Mesenchymal stem cell (in vitro differentiated cells and primary cell): ENCODE data around the gene MLLT3.

Experiments used
- DNase-seq: peaks from one replicate; pipeline ENCODE4 v3.0.0-alpha.2; 2013
- H2AFZ ChIP-seq: one replicate; pipeline ENCODE4 v1.6.1; 2013; ENCODE audit warnings: low read depth, mild to moderate bottlenecking, control low read depth, inconsistent platforms, low read length, moderate library complexity
- H2AK5ac ChIP-seq: 2 replicates; pipeline ENCODE4 v1.6.1; 2013; ENCODE audit warnings: low read length, moderate library complexity, mild to moderate bottlenecking, inconsistent platforms; ENCODE audit not compliant: severe bottlenecking
- H2BK120ac ChIP-seq: one replicate; pipeline ENCODE4 v1.6.1; 2013; ENCODE audit warnings: low read depth, mild to moderate bottlenecking, inconsistent platforms, low read length, moderate library complexity
- H2BK12ac ChIP-seq, 2 experiments: one replicate each; pipeline ENCODE4 v1.6.1; 2013; ENCODE audit warnings: inconsistent platforms in 2 of 2, low read length in 2 of 2, mild to moderate bottlenecking in 2 of 2, moderate library complexity in 2 of 2, control low read depth in 1 of 2
- H2BK15ac ChIP-seq: one replicate; pipeline ENCODE4 v1.6.1; 2013; ENCODE audit warnings: mild to moderate bottlenecking, low read depth, inconsistent platforms; ENCODE audit not compliant: poor library complexity, severe bottlenecking
- H2BK5ac ChIP-seq: 2 replicates; pipeline ENCODE4 v1.6.1; 2013; ENCODE audit warnings: low read depth, mild to moderate bottlenecking, low read length, control low read depth, inconsistent platforms; ENCODE audit not compliant: poor library complexity, severe bottlenecking
- H3K14ac ChIP-seq, 2 experiments: one replicate each; pipeline ENCODE4 v1.6.1; 2013; ENCODE audit warnings: inconsistent platforms in 2 of 2, low read length in 2 of 2, control low read depth in 1 of 2, mild to moderate bottlenecking in 1 of 2, moderate library complexity in 1 of 2
- H3K18ac ChIP-seq, 2 experiments: one replicate each; pipeline ENCODE4 v1.6.1; 2013; ENCODE audit warnings: inconsistent platforms in 2 of 2, low read length in 2 of 2, control low read depth in 1 of 2, low read depth in 1 of 2, mild to moderate bottlenecking in 1 of 2
- H3K23ac ChIP-seq, 2 experiments: one replicate each; pipeline ENCODE4 v1.6.1; 2013; ENCODE audit warnings: inconsistent platforms in 2 of 2, low read length in 2 of 2, mild to moderate bottlenecking in 2 of 2, moderate library complexity in 2 of 2, control low read depth in 1 of 2
- H3K27ac ChIP-seq: 2 replicates; pipeline ENCODE4 v1.5.1; 2013; ENCODE audit warnings: mild to moderate bottlenecking, moderate library complexity, low read length, control low read depth, inconsistent platforms; ENCODE audit not compliant: poor library complexity, severe bottlenecking
- H3K27me3 ChIP-seq, 2 experiments: 2 replicates each; pipeline versions ENCODE4 v1.6.1 to v1.7.0; 2013; ENCODE audit warnings: low read length in 2 of 2, mild to moderate bottlenecking in 2 of 2, moderate library complexity in 2 of 2, control low read depth in 1 of 2, inconsistent platforms in 1 of 2; ENCODE audit not compliant: control insufficient read depth in 1 of 2, insufficient read depth in 1 of 2
- H3K36me3 ChIP-seq, 2 experiments: 2 replicates each; pipeline versions ENCODE4 v1.6.1 to v1.7.0; 2013; ENCODE audit warnings: low read length in 2 of 2, control low read depth in 1 of 2, inconsistent platforms in 1 of 2, low read depth in 1 of 2, mild to moderate bottlenecking in 1 of 2; ENCODE audit not compliant: insufficient read depth in 2 of 2, control insufficient read depth in 1 of 2
- H3K4ac ChIP-seq, 2 experiments: one replicate each; pipeline ENCODE4 v1.6.1; 2013; ENCODE audit warnings: inconsistent platforms in 2 of 2, low read length in 2 of 2, mild to moderate bottlenecking in 2 of 2, moderate library complexity in 2 of 2, control low read depth in 1 of 2, low read depth in 1 of 2
- H3K4me1 ChIP-seq: 2 replicates; pipeline ENCODE4 v1.6.1; 2013; ENCODE audit warnings: low read depth, low read length, control low read depth; ENCODE audit not compliant: control insufficient read depth, insufficient read depth
- H3K4me2 ChIP-seq: 2 replicates; pipeline ENCODE4 v1.6.1; 2013; ENCODE audit warnings: low read length, mild to moderate bottlenecking, inconsistent platforms; ENCODE audit not compliant: poor library complexity, severe bottlenecking
- H3K4me3 ChIP-seq, 2 experiments: 2 replicates each; pipeline versions ENCODE4 v1.5.1 to v1.7.0; 2013; ENCODE audit warnings: low read length in 2 of 2, mild to moderate bottlenecking in 2 of 2, control low read depth in 1 of 2, low read depth in 1 of 2; ENCODE audit not compliant: insufficient read depth in 1 of 2
- H3K79me1 ChIP-seq: replicated peaks from 2 replicates; pipeline ENCODE4 v1.6.1; 2013; ENCODE audit warnings: mild to moderate bottlenecking, control low read depth, low read length, inconsistent platforms; ENCODE audit not compliant: poor library complexity, severe bottlenecking
- H3K9ac ChIP-seq: 2 replicates; pipeline ENCODE4 v1.7.0; 2013; ENCODE audit warnings: mild to moderate bottlenecking, low read length, moderate library complexity
- H3K9me3 ChIP-seq: 2 replicates; pipeline ENCODE4 v1.7.0; 2013; ENCODE audit warnings: mild to moderate bottlenecking, low read length; ENCODE audit not compliant: control insufficient read depth
- H4K8ac ChIP-seq: one replicate; pipeline ENCODE4 v1.6.1; 2013; ENCODE audit warnings: inconsistent platforms, mild to moderate bottlenecking, low read length, moderate library complexity
- H4K91ac ChIP-seq: one replicate; pipeline ENCODE4 v1.6.1; 2013; ENCODE audit warnings: mild to moderate bottlenecking, low read length, inconsistent platforms
- whole genome bisulfite sequencing: methylation state at CpG from one replicate; pipeline ENCODE4 v1.1.7; 2013; ENCODE audit warnings: mixed read lengths; 5-methylcytosine and 5-hydroxymethylcytosine counted together

Gene MLLT3

DNA sequence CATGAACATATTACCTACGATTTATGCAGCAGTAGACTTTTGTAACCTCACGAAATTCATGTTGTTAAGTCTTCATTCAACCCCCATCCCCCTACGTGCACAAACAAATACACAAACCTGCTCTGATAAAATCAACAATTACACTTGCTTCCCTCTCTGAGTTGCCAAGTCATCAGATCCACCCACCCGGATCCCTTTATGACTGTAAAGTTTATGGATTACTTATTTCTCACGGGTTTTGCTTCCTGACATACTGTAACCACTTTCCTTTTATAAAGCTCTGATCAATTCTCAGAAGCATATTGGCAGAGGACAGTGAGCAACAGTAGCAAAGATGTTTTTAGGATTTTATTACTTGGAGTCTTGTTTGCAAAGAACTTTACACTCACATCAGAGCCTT, 70.5 kb downstream of the MLLT3 start:
- Histone ChIP-seq H3K27ac (peak overlapping the region; percentile 98), H3K14ac (no peak overlapping the region), H2AFZ (no peak overlapping the region), H4K8ac (no peak overlapping the region), H2BK15ac (no peak overlapping the region), H3K9me3 (no peaks in the 10 kb centered on the region), H2AK5ac (no peak overlapping the region), H3K79me1 (peaks cover 12% of the 10 kb centered on the region), H3K18ac (no peak overlapping the region), H3K4me3 (no peak overlapping the region), H3K36me3 (no peaks in the 10 kb centered on the region), H3K27me3 (no peaks in the 10 kb centered on the region), H2BK120ac (no peak overlapping the region), H3K9ac (no peak overlapping the region), H2BK12ac (no peak overlapping the region), H3K4me2 (peak overlapping the region; percentile 39), H2BK5ac (no peak overlapping the region), H3K4me1 (peaks cover 5% of the 10 kb centered on the region), H4K91ac (no peak overlapping the region), H3K4ac (no peak overlapping the region), H3K23ac (no peak overlapping the region)
- no peak for DNase-seq
- WGBS = 65% methylated on average over 5 of the region's 5 CpGs

DNA sequence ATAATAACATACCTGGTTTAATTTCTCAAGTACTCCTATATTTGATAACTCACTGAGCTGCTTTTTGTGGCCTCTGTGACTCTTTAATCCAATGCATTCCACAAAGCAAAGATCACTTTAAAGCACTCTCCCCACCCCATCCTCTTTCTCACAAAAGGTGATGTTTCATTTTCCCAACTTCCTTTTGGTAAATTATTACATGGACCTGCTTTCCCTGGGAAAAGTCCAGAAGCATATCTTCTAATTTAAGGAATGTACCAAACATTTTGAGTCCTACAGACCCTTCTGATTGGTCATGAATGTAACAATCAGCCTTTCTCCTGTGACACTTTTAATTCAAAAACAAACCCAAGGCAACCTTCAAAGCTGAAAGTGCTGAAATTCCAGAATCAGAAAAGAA, 71.1 kb downstream of the MLLT3 start:
- Histone ChIP-seq H4K8ac (no peak overlapping the region), H2AK5ac (no peak overlapping the region), H2BK5ac (no peak overlapping the region), H2BK15ac (no peak overlapping the region), H2BK12ac (no peak overlapping the region), H3K79me1 (peaks cover 17% of the 10 kb centered on the region), H3K4ac (no peak overlapping the region), H3K4me1 (peaks cover 5% of the 10 kb centered on the region), H3K9ac (no peak overlapping the region), H3K27me3 (no peaks in the 10 kb centered on the region), H3K9me3 (no peaks in the 10 kb centered on the region), H3K4me3 (no peak overlapping the region), H2BK120ac (no peak overlapping the region), H3K23ac (no peak overlapping the region), H3K27ac (peak overlapping the region; percentile 98), H3K14ac (no peak overlapping the region), H3K18ac (no peak overlapping the region), H2AFZ (no peak overlapping the region), H4K91ac (no peak overlapping the region), H3K4me2 (no peak overlapping the region), H3K36me3 (no peaks in the 10 kb centered on the region)
- DNase-seq = no peak

DNA sequence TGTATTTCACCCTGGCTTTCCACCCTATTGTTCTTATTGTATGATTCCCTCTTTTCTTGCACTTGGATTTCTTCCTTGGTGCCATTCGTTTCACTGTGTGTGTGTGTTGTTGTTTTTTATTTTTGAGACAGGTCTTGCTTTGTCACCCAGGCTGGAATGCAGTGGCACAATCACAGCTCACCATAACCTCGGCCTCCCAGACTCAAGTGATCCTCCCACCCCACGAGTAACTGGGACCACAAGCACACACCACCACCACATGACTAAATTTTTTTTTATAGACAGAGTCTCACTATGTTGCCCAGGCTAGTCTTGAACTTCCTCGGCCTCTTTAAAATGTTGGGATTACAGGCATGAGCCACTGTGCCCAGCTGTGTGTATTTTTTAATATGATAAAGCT, 72.0 kb downstream of the MLLT3 start:
- Histone ChIP-seq H3K27me3 (no peaks in the 10 kb centered on the region), H3K14ac (no peak overlapping the region), H3K23ac (no peak overlapping the region), H2AK5ac (peak overlapping the region; percentile 95), H3K27ac (peak overlapping the region; percentile 98), H3K36me3 (no peaks in the 10 kb centered on the region), H3K4me1 (peaks cover 5% of the 10 kb centered on the region), H3K4ac (no peak overlapping the region), H2AFZ (no peak overlapping the region), H2BK12ac (no peak overlapping the region), H2BK15ac (no peak overlapping the region), H3K79me1 (peaks cover 18% of the 10 kb centered on the region), H4K91ac (no peak overlapping the region), H4K8ac (no peak overlapping the region), H3K9me3 (no peaks in the 10 kb centered on the region), H2BK5ac (no peak overlapping the region), H3K4me2 (no peak overlapping the region), H3K9ac (no peak overlapping the region), H3K4me3 (no peak overlapping the region), H2BK120ac (no peak overlapping the region), H3K18ac (no peak overlapping the region)
- WGBS = 94% methylated on average over 3 of the region's 4 CpGs
- DNase-seq = no peak

DNA sequence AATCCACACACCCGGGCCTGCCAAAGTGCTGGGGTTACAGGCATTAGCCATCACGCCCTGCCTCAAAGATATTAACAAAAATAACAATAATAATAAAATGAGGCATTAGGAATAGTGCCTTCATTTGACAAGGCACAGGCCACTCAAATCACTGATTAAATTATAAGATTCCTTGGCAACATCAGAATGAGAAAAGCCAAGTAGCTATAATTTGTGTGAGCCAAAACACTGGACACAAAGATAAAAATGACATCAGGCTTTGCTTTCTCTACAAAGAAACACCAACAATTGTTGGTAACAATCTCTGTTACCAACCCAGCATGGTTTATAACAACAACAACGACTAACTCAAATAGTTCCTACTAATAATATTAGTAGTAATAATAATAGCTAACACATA, 73.2 kb downstream of the MLLT3 start:
- no peak overlapping the region for H2BK12ac ChIP-seq
- no peak overlapping the region for H2AK5ac ChIP-seq
- H3K27me3 ChIP-seq = no peaks in the 10 kb centered on the region
- H4K8ac ChIP-seq = no peak overlapping the region
- no peaks in the 10 kb centered on the region for H3K9me3 ChIP-seq
- H3K14ac ChIP-seq = no peak overlapping the region
- H3K23ac ChIP-seq = no peak overlapping the region
- no peak overlapping the region for H3K4ac ChIP-seq
- H3K36me3 ChIP-seq = no peaks in the 10 kb centered on the region
- no peak overlapping the region for H3K4me2 ChIP-seq
- H2AFZ ChIP-seq = no peak overlapping the region
- no peak overlapping the region for H2BK15ac ChIP-seq
- H3K79me1 ChIP-seq = peaks cover 23% of the 10 kb centered on the region
- no peak for DNase-seq
- no peak overlapping the region for H2BK120ac ChIP-seq
- peaks cover 5% of the 10 kb centered on the region for H3K4me1 ChIP-seq
- H4K91ac ChIP-seq = no peak overlapping the region
- no peak overlapping the region for H3K18ac ChIP-seq
- H3K27ac ChIP-seq = no peak overlapping the region
- no peak overlapping the region for H3K9ac ChIP-seq
- no peak overlapping the region for H3K4me3 ChIP-seq
- 100% methylated on average over 1 of the region's 3 CpGs for WGBS
- no peak overlapping the region for H2BK5ac ChIP-seq
